NCI-H524 treated with DMSO at 0.1 percent for 48 hours (cell line): ENCODE measurements around the gene GOPC.

Experiments used
- DNase-seq: peaks from one replicate; lab custom pipeline; 2025; lab: John Stamatoyannopoulos, UW

GOPC gene

DNA sequence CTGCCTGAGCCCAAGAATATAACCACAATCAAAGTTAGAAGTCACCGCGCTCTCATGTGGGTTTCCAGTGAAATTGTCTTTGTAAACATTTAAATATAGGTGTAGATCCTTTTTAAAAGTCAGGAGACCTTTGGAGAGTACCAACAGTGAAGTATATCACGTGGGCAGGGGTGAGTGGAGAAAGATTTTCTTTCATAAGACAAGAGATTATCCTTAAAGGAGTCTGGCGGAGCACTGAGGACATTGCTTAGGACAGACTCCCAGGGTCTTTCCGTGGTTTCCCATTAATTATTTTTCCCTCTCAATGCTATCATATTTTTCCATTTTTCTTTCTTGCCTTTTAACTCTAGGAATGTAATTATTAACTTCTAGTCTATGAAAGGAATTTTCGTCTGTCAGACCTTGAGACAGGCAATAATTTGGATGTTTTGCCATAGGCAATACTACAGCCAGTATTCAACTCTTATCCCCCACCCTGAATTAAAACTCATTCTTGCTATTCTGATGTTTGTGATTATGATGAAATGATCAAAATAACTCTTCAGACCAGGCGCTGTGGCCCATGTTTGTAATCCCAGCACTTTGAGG, 88.4 kb downstream of the GOPC start:
- DNase-seq = no peak

DNA sequence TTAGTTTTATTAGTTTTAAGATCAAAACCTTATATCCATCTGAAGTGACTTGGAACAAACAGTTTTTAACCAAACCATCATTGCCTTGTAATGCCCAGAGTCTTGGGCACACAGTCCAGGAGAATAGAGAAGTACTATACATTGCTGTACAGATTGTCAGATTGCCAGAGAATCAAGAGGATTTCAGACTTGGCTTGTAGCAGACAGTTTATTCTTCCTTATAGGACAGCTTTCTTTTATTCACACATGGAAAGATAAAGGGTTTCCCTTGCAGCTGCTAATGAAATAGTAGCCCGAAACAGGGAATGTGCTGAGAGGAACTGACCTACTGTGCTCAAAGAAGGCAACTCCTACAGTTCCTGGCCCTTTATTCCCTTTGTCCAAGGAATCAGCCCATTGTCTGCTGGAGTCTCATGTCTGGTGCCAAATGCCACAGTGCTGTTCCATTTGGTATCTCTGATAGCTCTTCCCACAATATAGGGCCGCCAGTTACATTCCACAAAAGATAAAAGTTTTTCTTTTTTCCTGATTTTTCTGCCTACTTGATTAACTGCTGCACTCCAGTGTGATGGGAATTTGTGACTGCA, 89.2 kb downstream of the GOPC start:
- DNase-seq = no peak

- no peak for DNase-seq
Observed at GRCh38 chr6:117512056-117512828, 90.1 kb downstream of the GOPC start.
